Measurements from ENCODE around the gene UAP1L1.

UAP1L1 gene

GRCh38 chr9:137048655-137049543 is 28.4 kb upstream of the UAP1L1 start:
- TF ChIP-seq, protein P1, sequence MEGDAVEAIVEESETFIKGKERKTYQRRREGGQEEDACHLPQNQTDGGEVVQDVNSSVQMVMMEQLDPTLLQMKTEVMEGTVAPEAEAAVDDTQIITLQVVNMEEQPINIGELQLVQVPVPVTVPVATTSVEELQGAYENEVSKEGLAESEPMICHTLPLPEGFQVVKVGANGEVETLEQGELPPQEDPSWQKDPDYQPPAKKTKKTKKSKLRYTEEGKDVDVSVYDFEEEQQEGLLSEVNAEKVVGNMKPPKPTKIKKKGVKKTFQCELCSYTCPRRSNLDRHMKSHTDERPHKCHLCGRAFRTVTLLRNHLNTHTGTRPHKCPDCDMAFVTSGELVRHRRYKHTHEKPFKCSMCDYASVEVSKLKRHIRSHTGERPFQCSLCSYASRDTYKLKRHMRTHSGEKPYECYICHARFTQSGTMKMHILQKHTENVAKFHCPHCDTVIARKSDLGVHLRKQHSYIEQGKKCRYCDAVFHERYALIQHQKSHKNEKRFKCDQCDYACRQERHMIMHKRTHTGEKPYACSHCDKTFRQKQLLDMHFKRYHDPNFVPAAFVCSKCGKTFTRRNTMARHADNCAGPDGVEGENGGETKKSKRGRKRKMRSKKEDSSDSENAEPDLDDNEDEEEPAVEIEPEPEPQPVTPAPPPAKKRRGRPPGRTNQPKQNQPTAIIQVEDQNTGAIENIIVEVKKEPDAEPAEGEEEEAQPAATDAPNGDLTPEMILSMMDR (IDR thresholded peaks at IDR 0.05; ENCODE audit: low read depth, low read length, missing control alignments) = no peak
- H3K4me3 ChIP-seq (replicated peaks; ENCODE audit: low read depth, low read length) = no peak overlapping the region
- no peak for DNase-seq (ENCODE audit: extremely low read depth, low read depth)

GRCh38 chr9:137049544-137050449 is 27.5 kb upstream of the UAP1L1 start:
- TF ChIP-seq, protein P1 (IDR thresholded peaks at IDR 0.05; ENCODE audit: low read depth, low read length, missing control alignments) = peak; percentile 58
- no peak for DNase-seq (ENCODE audit: extremely low read depth, low read depth)

GRCh38 chr9:137050570-137050969 is 26.7 kb upstream of the UAP1L1 start:
- no peak overlapping the region for H3K4me3 ChIP-seq (replicated peaks; ENCODE audit: low read depth, low read length)
- DNase-seq (ENCODE audit: extremely low read depth, low read depth) = no peak
- TF ChIP-seq, protein P1 (IDR thresholded peaks at IDR 0.05; ENCODE audit: low read depth, low read length, missing control alignments) = no peak

More at GRCh38 chr9:137049544-137050449, 27.5 kb upstream of the UAP1L1 start:
- H3K4me3 ChIP-seq (replicated peaks; ENCODE audit: low read depth, low read length) = no peak overlapping the region

DNA sequence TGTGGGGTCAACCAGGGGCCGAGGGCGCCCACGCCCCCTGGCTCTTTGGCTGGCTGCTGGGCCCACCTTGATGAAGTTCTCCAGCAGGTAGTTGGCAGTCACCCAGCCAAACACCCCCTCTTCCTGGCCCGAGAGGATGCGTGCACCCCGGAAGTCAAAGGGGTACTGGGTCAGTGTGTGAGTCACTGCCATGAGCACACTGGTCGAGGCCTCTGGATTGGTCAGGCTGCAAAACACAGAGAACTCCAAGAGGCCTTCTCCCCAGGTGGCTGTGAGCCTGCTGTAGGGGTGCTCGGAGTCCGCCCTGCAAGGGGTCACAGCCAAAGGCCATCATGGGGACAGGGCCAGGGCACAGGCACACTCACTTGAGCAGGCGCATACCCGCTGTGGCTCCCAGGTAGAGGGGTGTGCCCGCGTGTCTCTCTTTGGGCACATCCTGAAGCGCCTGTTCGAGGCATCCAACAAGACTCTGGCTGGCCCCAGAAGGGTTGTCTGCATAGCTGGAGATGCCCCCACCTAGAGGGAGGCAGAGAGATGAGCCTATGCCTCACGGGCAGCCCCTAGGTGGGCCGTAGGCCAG is 26.1 kb upstream of the UAP1L1 start:
- TF ChIP-seq, protein P1 (IDR thresholded peaks at IDR 0.05; ENCODE audit: low read depth, low read length, missing control alignments) = no peak
- DNase-seq (ENCODE audit: extremely low read depth, low read depth) = no peak
- H3K4me3 ChIP-seq (replicated peaks; ENCODE audit: low read depth, low read length) = no peak overlapping the region

- no peak for DNase-seq (ENCODE audit: extremely low read depth, low read depth)
- no peak overlapping the region for H3K4me3 ChIP-seq (replicated peaks; ENCODE audit: low read depth, low read length)
- TF ChIP-seq, protein P1 (IDR thresholded peaks at IDR 0.05; ENCODE audit: low read depth, low read length, missing control alignments) = no peak
Measured at GRCh38 chr9:137052293-137052692, 25.0 kb upstream of the UAP1L1 start.
